Spinal cord (tissue), 10 donors: ENCODE data around the gene MX2. TPM values are rescaled to one million over a fixed set of nuclear protein-coding genes. Genes with fewer than 3 reads are reported as not detected.

ENCODE experiments used
- DNase-seq, 6 donors: peaks; one replicate each; pipeline versions ENCODE4 v3.0.0 to v3.0.0-alpha.2; 2013 to 2015; ENCODE audit warnings: low spot score in 6 of 6, low read depth in 4 of 6
- H3K27ac ChIP-seq: one replicate; pipeline ENCODE4 v1.5.1; 2013; ENCODE audit warnings: low read depth, low read length, control low read depth
- H3K27me3 ChIP-seq: one replicate; pipeline ENCODE4 v1.6.1; 2013; ENCODE audit warnings: low read length; ENCODE audit not compliant: control insufficient read depth, insufficient read depth
- H3K36me3 ChIP-seq: one replicate; pipeline ENCODE4 v1.6.1; 2013; ENCODE audit warnings: low read length; ENCODE audit not compliant: control insufficient read depth, insufficient read depth
- H3K4me1 ChIP-seq: one replicate; pipeline ENCODE4 v1.6.1; 2013; ENCODE audit warnings: low read length; ENCODE audit not compliant: control insufficient read depth, insufficient read depth
- H3K4me3 ChIP-seq: one replicate; pipeline ENCODE4 v1.5.1; 2013; ENCODE audit warnings: low read depth, low read length, control low read depth
- H3K9me3 ChIP-seq: one replicate; pipeline ENCODE4 v1.6.1; 2013; ENCODE audit warnings: low read length; ENCODE audit not compliant: control insufficient read depth, insufficient read depth
- WGBS: methylation state at CpG from one replicate; pipeline ENCODE4 v1.1.5; 2013; ENCODE audit warnings: missing lambda C conversion rate; ENCODE audit not compliant: insufficient coverage; 5-methylcytosine and 5-hydroxymethylcytosine counted together
- polyA plus RNA-seq, 2 donors: library from polyadenylated mRNA; unstranded; fragments of 120-200 nt; gene quantifications; one replicate each; pipeline ENCODE4 v1.2.1, GENCODE V29; 2013; ENCODE audit not compliant: insufficient read length in 2 of 2
- total RNA-seq, 2 donors: library from RNA; depleted of rRNA in 1 of 2; stranded (reverse); fragments of 120-200 nt in 1 of 2; fragments of >200 nt in 1 of 2; gene quantifications; one replicate each; pipeline versions ENCODE4 v1.2.3 to v1.2.4, GENCODE V29; 2013 to 2014
- donor health status: healthy.

MX2 gene
- total and polyA plus RNA-seq, 4 donors: 0.90 to 3.2 (median 1.2) TPM

DNA sequence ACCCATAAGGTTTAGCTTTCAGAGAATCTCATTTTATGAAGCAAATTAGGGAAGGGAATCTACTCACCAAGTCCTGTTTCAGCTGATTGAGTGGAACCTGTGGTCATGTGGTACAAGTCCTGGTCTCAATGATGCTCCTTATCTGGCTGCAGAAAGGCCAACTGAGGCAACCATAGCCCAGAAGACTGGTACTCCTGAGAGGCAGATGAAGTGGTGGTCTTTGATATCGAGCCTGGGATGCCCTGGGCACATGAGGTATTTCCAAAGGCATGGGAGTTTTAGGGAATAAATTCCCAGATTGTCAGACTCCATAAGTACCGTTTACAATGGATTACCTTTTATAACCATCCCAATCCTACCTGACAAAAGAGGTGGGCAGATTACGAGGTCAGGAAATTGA, 67.5 kb downstream of the MX2 start:
- Histone ChIP-seq H3K9me3 (no peaks in the 10 kb centered on the region), H3K36me3 (no peaks in the 10 kb centered on the region), H3K4me3 (no peak overlapping the region), H3K4me1 (peaks cover 21% of the 10 kb centered on the region), H3K27ac (no peak overlapping the region), H3K27me3 (peaks cover 17% of the 10 kb centered on the region)
- 94% methylated on average over 2 of the region's 3 CpGs for WGBS
- DNase-seq: no peak

DNA sequence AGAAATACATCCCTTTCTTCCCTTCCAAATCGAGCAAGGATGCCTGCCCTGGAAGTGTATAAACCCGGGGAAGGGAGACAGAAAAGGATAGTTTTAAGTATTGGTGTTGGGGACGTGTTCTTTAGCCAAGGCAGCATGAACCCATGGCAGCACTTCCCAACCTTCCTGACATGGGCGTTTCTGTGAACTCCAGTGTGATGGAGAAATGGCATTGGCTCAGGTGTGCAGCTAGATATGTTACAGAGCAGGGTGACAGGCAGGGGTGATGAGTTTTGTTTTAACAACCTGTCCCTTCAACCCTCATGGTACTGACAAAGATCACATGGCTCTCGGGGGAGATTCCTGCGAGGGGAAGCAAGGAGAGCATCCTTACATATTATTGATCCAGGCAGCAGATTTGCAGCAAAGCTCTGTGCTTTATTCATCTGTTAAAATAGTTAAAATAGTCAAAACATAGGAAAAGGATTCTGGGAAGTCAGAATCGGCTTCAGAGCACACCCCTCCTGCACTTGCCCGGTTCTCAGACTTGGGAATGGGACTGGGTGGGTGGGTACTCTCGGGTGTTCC, 68.2 kb downstream of the MX2 start:
- no peak for DNase-seq
- Histone ChIP-seq H3K4me3 (no peak overlapping the region), H3K27ac (no peak overlapping the region), H3K36me3 (no peaks in the 10 kb centered on the region), H3K27me3 (peaks cover 17% of the 10 kb centered on the region), H3K9me3 (peaks cover under 1% of the 10 kb centered on the region), H3K4me1 (peaks cover 18% of the 10 kb centered on the region)
- WGBS: 77% methylated on average over 4 of the region's 9 CpGs

DNA sequence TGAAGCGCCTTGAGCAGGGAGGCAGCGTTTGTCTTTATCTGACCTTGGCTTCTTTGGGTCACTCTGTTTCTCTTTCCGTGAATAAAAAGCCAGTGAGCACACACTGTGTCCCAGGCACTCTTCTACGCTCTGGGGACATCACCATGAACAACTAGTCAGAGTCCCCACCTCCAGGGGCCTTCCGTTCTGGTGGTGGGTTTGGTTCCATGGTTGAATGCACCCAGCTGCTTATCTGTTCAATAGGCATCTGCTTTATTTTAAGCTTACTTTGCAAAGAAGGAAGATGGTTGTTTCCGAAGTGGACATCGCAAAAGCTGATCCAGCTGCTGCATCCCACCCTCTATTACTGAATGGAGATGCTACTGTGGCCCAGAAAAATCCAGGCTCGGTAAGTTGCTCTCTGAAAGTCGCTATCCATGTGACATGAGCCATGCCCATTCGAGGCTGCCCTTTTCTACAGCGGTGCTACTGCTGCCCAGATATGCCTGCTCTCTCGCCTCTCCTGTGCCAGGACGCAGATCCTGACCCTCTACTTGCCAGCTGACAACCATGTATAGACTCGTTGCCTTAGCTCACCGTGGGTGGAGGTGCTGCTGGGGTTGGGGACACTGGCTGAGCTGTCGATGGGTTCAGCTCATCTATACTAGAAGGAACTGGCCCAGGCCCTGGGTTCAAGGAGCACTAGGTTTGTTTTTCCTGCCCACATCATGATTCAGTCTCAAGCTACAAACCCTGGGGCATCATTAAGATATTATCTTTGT, 70.1 kb downstream of the MX2 start:
- Histone ChIP-seq H3K27ac (no peak overlapping the region), H3K27me3 (peaks cover 3% of the 10 kb centered on the region), H3K36me3 (peaks cover 5% of the 10 kb centered on the region), H3K4me1 (peaks cover 2% of the 10 kb centered on the region), H3K9me3 (peaks cover 2% of the 10 kb centered on the region), H3K4me3 (no peak overlapping the region)
- no peak for DNase-seq
- WGBS: 84% methylated on average over 15 of the region's 16 CpGs

DNA sequence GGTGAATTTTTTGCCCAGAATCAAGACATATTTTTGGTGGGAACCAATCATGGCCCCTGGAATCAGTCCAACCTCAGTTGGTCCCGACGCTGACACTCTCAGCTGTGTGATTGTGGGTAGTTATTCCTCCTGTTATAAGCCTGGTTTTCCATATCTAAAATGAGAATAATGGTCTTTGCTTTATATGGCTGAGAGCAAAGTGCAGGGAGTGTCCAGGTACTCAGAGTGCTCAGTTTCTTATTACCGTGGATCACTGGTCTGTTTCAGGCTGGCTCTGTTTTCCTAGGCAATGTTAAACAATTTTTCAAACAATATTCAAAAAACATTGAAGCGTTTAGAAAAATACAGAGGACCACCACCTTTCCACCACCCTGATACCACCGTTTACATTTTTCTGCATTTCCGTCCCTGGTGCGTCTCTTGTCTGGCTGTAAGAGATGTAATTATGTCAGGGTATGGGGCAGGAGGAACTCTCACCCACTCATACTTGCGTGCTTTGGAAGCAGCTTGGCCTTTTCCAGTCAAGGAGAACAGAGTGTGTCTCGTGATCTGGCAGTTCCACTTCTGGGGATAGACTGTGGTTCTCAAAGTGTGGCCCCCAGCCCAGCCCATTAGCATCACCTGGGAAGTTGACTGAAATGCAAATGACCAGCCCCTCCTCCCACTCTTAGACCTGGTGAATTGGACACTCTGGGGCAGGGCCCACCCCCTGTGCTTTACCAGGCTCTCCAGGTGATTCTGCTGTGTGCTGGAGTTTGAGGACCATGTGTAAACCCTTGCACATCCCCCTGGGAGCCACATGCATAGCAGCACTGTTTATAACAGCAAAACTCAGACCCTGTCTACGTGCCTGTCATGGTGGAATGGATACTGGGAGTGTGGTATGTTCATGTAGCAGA, 71.0 kb downstream of the MX2 start:
- Histone ChIP-seq H3K36me3 (peaks cover 5% of the 10 kb centered on the region), H3K4me3 (no peak overlapping the region), H3K9me3 (peaks cover 2% of the 10 kb centered on the region), H3K27me3 (no peaks in the 10 kb centered on the region), H3K27ac (no peak overlapping the region), H3K4me1 (no peaks in the 10 kb centered on the region)
- WGBS: 39% methylated on average over 2 of the region's 10 CpGs
- no peak for DNase-seq

DNA sequence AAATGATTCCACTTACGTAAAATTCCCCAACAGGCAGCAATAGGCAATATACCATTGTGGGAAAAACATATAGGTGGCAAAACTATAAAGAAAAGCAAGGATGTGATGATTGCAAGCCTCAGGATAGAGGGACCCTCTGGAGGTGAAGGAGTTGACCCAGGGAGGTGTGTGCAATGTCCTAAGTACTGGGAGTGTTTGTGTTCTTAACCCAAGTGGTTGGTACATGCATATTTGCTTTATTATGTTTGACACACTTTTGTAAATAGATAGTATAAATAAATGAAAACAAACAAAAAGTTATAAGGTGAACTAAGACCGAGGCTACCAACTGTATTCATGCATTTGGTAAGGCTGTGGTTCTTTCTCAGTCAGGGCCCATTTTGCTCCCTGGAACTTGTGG, 71.7 kb downstream of the MX2 start:
- H3K4me1 ChIP-seq: no peaks in the 10 kb centered on the region
- no peak overlapping the region for H3K4me3 ChIP-seq
- H3K27ac ChIP-seq: no peak overlapping the region
- WGBS: 100% methylated on average over 1 of the region's 2 CpGs
- H3K36me3 ChIP-seq: peaks cover 5% of the 10 kb centered on the region
- no peaks in the 10 kb centered on the region for H3K27me3 ChIP-seq
- H3K9me3 ChIP-seq: peaks cover 2% of the 10 kb centered on the region
- DNase-seq: no peak

DNA sequence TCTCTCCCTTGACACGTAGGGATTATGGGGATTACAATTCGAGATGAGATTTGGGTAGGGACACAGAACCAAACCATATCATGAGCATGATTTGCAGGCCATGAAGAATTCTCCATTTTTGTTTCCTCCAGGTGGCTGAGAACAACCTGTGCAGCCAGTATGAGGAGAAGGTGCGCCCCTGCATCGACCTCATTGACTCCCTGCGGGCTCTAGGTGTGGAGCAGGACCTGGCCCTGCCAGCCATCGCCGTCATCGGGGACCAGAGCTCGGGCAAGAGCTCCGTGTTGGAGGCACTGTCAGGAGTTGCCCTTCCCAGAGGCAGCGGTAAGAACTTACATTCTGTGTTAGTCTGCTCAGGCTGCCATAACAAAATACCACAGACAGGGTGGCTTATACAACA, 73.9 kb downstream of the MX2 start:
- Histone ChIP-seq H3K4me3 (no peak overlapping the region), H3K9me3 (peaks cover 2% of the 10 kb centered on the region), H3K4me1 (no peaks in the 10 kb centered on the region), H3K36me3 (peaks cover 5% of the 10 kb centered on the region), H3K27me3 (no peaks in the 10 kb centered on the region), H3K27ac (no peak overlapping the region)
- no peak for DNase-seq
- 91% methylated on average over 9 of the region's 11 CpGs for WGBS

DNA sequence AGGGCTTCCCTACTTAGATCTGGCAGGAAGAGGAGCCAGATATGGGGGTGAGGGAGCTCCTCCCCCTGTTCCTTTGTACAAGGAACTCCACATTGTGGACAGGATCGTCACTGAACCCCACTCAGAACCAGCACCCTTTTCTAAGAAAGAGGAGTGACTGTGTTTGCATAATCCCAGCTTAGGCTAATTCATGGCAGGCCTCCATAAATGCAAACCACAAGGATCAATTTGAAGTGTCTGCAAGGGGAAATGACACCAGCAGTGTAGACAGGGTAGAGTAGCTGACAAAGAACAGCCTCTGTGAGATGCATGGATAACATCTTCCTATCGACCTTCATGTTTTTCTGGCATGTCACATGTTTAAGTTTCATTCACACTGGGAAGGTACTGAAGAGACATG, 75.9 kb downstream of the MX2 start:
- H3K4me1 ChIP-seq: no peaks in the 10 kb centered on the region
- WGBS: no CpG with 5 or more reads among the region's 2 CpGs

DNA sequence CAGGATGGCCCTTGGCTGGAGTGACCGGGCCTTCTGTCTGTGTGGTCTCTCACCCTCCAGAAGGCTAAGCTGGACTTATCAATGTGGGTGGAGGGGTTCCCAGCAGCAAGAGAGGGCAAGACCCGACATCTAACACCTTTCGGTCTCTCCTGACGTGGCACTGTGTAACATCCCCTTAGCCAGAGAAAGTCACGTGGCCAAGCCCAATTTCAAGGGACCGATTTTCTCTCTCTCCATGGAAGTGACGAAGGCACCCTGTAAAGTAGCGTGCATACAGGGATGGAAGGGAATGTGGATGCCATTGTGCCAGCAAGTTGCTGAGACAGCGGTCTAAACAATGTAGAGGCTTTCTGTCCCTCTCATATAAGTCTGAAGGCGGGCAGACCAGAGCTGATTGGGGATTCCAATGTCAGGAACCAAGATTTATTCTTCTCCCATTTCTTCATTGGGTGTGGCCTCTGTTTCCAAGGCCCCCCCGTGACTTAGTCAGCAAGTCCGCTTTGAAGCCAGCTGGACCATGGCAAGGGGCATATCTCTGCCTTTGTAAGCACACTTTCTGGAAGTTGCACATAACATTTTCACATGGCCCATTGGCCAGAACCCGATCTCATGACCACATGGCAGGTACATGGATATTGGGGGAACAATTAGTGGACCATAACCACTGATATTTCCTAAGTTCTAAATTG, 76.7 kb downstream of the MX2 start:
- H3K9me3 ChIP-seq: peaks cover 2% of the 10 kb centered on the region
- no peak for DNase-seq
- H3K27ac ChIP-seq: no peak overlapping the region
- no peak overlapping the region for H3K4me3 ChIP-seq
- 96% methylated on average over 9 of the region's 13 CpGs for WGBS
- no peaks in the 10 kb centered on the region for H3K27me3 ChIP-seq
- H3K4me1 ChIP-seq: no peaks in the 10 kb centered on the region
- peaks cover 13% of the 10 kb centered on the region for H3K36me3 ChIP-seq

More for the DNA sequence above, 75.9 kb downstream of the MX2 start:
- no peak overlapping the region for H3K4me3 ChIP-seq
- no peak overlapping the region for H3K27ac ChIP-seq
- peaks cover 2% of the 10 kb centered on the region for H3K9me3 ChIP-seq
- no peak for DNase-seq
- no peaks in the 10 kb centered on the region for H3K27me3 ChIP-seq
- peaks cover 13% of the 10 kb centered on the region for H3K36me3 ChIP-seq

DNA sequence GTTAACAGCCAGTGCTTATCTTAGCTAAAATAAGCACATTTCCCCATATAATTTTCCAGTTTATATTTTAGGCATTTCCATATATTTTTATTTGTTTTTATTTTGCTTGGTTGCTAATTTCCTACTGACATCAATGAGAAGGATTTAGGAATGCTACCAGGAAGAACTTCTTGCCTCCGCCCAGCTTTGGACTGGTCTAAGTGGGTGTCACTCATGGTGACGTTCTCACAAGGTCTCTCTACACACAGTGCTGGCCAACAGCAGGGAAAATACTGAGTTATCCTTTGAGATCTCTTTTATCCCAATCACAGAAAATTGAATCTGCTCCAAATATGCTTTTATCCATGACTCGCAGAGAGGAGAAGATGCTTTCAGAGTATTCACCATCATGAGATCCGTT, 77.4 kb downstream of the MX2 start:
- Histone ChIP-seq H3K9me3 (peaks cover 2% of the 10 kb centered on the region), H3K36me3 (peaks cover 13% of the 10 kb centered on the region), H3K27ac (no peak overlapping the region), H3K4me1 (no peaks in the 10 kb centered on the region), H3K27me3 (no peaks in the 10 kb centered on the region), H3K4me3 (no peak overlapping the region)
- 45% methylated on average over 3 of the region's 4 CpGs for WGBS
- DNase-seq: no peak
